H1 (cell line): Measurements from ENCODE around the gene SRSF1. TPM values are rescaled to one million over a fixed set of nuclear protein-coding genes. Genes with fewer than 3 reads are reported as not detected.

Experiments
- ASH2L ChIP-seq: fragments of 200-600, 300-600 bp; sonication (generic); IDR thresholded peaks from one replicate; pipeline ENCODE4 v1.7.1; 2017; ENCODE audit warnings: low read length
- BCL11A ChIP-seq, 2 experiments: IDR thresholded peaks; one replicate each; pipeline ENCODE4 v1.6.1; 2011; ENCODE audit warnings: low read depth in 2 of 2, low read length in 2 of 2, mild to moderate bottlenecking in 2 of 2
- EZH2 ChIP-seq: fragments of 200-600 bp; sonication (generic); IDR thresholded peaks from 2 replicates; pipeline ENCODE4 v1.7.1; 2012; ENCODE audit warnings: low read depth, mild to moderate bottlenecking, moderate library complexity, low read length, inconsistent platforms; ENCODE audit not compliant: severe bottlenecking
- JUN ChIP-seq: IDR thresholded peaks from 2 replicates; pipeline ENCODE4 v1.6.1; 2011; ENCODE audit warnings: low read depth, mild to moderate bottlenecking, improper control_type of control experiment, low read length
- KDM1A ChIP-seq: fragments of 200-600, 300-600 bp; sonication (generic); IDR thresholded peaks from 2 replicates; pipeline ENCODE4 v1.7.1; 2016; ENCODE audit warnings: mild to moderate bottlenecking, low read length, borderline replicate concordance
- NANOG ChIP-seq: IDR thresholded peaks from 2 replicates; pipeline ENCODE4 v1.6.1; 2011; ENCODE audit warnings: low read length, low read depth, mild to moderate bottlenecking, inconsistent platforms; ENCODE audit not compliant: insufficient read depth, poor library complexity, severe bottlenecking
- RFX5 ChIP-seq: IDR thresholded peaks from 2 replicates; pipeline ENCODE4 v1.6.1; 2011; ENCODE audit warnings: low read depth, low read length, improper control_type of control experiment, borderline replicate concordance
- SP2 ChIP-seq: IDR thresholded peaks from 2 replicates; pipeline ENCODE4 v1.6.1; 2012; ENCODE audit warnings: mild to moderate bottlenecking, low read length, inconsistent platforms
- TAF7 ChIP-seq: optimal IDR thresholded peaks from 2 replicates; pipeline ENCODE3; 2011; ENCODE audit warnings: low read depth, mild to moderate bottlenecking, inconsistent platforms, low read length, moderate library complexity, borderline replicate concordance
- TEAD4 ChIP-seq: IDR thresholded peaks from 2 replicates; pipeline ENCODE4 v1.6.1; 2012; ENCODE audit warnings: low read depth, low read length, inconsistent platforms, mixed read lengths
- polyA plus RNA-seq, 7 experiments: library from polyadenylated mRNA; depleted of rRNA in 3 of 7; stranded (reverse) in 5 of 7; unstranded in 2 of 7; fragments of >200 nt in 5 of 7; fragments of 200-250 nt in 2 of 7; gene quantifications; 1 replicate in 5 of 7; 2 replicates in 1 of 7; 4 replicates in 1 of 7; pipeline versions ENCODE4 v1.2.1 to v1.2.3, GENCODE V29; 2011 to 2013; ENCODE audit warnings: missing spikeins in 2 of 7, mixed read lengths in 2 of 7
- total RNA-seq: library from RNA; stranded (reverse); fragmentation: NEBNext Ultra II Directional; extraction: Animal tissue kit (Norgen Biotek cat#: 25700); gene quantifications from 2 replicates; pipeline ENCODE4 v1.2.1, GENCODE V29; 2021
- TF ChIP-seq, protein P1 (sequence below): fragments of 300-600 bp; sonication (generic); IDR thresholded peaks from 2 replicates; pipeline ENCODE4 v1.7.1; 2012; ENCODE audit warnings: low read length, moderate library complexity, mild to moderate bottlenecking, inconsistent platforms; ENCODE audit not compliant: insufficient replicate concordance

SRSF1 gene
- total and polyA plus RNA-seq, 2 of the 8 experiments (the other 6 are each of a cell fraction or from before 2014, with no cell fraction given) = 149 to 429 TPM

DNA sequence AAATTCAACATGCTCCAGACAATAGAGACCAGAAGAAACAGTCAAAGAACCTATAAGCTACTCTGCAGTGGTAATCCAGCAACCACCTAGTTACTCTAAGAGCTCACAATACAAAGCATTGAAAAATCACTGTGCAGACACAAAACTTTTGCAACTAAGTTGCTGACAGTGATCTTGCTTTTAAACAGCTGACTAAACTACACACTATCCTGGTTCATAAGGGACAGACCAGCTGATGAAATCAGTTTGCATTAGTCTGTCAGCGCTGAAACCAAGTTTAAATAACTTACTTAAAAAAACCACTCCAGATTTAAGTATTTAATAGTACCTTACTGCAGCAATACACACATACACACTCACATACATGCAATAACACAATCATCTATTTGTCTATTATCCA, 23.6 kb downstream of the SRSF1 start (continued):
- TF ChIP-seq, protein P1, sequence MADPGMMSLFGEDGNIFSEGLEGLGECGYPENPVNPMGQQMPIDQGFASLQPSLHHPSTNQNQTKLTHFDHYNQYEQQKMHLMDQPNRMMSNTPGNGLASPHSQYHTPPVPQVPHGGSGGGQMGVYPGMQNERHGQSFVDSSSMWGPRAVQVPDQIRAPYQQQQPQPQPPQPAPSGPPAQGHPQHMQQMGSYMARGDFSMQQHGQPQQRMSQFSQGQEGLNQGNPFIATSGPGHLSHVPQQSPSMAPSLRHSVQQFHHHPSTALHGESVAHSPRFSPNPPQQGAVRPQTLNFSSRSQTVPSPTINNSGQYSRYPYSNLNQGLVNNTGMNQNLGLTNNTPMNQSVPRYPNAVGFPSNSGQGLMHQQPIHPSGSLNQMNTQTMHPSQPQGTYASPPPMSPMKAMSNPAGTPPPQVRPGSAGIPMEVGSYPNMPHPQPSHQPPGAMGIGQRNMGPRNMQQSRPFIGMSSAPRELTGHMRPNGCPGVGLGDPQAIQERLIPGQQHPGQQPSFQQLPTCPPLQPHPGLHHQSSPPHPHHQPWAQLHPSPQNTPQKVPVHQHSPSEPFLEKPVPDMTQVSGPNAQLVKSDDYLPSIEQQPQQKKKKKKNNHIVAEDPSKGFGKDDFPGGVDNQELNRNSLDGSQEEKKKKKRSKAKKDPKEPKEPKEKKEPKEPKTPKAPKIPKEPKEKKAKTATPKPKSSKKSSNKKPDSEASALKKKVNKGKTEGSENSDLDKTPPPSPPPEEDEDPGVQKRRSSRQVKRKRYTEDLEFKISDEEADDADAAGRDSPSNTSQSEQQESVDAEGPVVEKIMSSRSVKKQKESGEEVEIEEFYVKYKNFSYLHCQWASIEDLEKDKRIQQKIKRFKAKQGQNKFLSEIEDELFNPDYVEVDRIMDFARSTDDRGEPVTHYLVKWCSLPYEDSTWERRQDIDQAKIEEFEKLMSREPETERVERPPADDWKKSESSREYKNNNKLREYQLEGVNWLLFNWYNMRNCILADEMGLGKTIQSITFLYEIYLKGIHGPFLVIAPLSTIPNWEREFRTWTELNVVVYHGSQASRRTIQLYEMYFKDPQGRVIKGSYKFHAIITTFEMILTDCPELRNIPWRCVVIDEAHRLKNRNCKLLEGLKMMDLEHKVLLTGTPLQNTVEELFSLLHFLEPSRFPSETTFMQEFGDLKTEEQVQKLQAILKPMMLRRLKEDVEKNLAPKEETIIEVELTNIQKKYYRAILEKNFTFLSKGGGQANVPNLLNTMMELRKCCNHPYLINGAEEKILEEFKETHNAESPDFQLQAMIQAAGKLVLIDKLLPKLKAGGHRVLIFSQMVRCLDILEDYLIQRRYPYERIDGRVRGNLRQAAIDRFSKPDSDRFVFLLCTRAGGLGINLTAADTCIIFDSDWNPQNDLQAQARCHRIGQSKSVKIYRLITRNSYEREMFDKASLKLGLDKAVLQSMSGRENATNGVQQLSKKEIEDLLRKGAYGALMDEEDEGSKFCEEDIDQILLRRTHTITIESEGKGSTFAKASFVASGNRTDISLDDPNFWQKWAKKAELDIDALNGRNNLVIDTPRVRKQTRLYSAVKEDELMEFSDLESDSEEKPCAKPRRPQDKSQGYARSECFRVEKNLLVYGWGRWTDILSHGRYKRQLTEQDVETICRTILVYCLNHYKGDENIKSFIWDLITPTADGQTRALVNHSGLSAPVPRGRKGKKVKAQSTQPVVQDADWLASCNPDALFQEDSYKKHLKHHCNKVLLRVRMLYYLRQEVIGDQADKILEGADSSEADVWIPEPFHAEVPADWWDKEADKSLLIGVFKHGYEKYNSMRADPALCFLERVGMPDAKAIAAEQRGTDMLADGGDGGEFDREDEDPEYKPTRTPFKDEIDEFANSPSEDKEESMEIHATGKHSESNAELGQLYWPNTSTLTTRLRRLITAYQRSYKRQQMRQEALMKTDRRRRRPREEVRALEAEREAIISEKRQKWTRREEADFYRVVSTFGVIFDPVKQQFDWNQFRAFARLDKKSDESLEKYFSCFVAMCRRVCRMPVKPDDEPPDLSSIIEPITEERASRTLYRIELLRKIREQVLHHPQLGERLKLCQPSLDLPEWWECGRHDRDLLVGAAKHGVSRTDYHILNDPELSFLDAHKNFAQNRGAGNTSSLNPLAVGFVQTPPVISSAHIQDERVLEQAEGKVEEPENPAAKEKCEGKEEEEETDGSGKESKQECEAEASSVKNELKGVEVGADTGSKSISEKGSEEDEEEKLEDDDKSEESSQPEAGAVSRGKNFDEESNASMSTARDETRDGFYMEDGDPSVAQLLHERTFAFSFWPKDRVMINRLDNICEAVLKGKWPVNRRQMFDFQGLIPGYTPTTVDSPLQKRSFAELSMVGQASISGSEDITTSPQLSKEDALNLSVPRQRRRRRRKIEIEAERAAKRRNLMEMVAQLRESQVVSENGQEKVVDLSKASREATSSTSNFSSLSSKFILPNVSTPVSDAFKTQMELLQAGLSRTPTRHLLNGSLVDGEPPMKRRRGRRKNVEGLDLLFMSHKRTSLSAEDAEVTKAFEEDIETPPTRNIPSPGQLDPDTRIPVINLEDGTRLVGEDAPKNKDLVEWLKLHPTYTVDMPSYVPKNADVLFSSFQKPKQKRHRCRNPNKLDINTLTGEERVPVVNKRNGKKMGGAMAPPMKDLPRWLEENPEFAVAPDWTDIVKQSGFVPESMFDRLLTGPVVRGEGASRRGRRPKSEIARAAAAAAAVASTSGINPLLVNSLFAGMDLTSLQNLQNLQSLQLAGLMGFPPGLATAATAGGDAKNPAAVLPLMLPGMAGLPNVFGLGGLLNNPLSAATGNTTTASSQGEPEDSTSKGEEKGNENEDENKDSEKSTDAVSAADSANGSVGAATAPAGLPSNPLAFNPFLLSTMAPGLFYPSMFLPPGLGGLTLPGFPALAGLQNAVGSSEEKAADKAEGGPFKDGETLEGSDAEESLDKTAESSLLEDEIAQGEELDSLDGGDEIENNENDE = no peak
- TF ChIP-seq EZH2 = no peak
- no peak for TF ChIP-seq BCL11A (IDR thresholded peaks at IDR 0.05; ENCODE audit: low read depth in 2 of 2, low read length in 2 of 2)
- TF ChIP-seq ASH2L = no peak
- no peak for TF ChIP-seq NANOG
- no peak for TF ChIP-seq TEAD4
- no peak for TF ChIP-seq KDM1A
- no peak for TF ChIP-seq RFX5
- TF ChIP-seq SP2 = no peak
- TF ChIP-seq TAF7 = no peak
- no peak for TF ChIP-seq JUN
